Measurements from ENCODE around the gene CKAP4. TPM values are rescaled to one million over a fixed set of nuclear protein-coding genes. Genes with fewer than 3 reads are reported as not detected.
A peak's percentile ranks its signal among the peaks of the same experiment; 100 is the strongest.

Gene CKAP4
- total and polyA plus RNA-seq, 2 experiments from 2014 or later: 151 to 258 TPM

GRCh38 chr12:106273491-106273890 lies 25.7 kb upstream of the CKAP4 start:
- DNase-seq (ENCODE audit: low spot score): no peak
- H3K36me3 ChIP-seq (replicated peaks; ENCODE audit: insufficient read depth, low read depth): no peaks in the 10 kb centered on the region
- TF ChIP-seq, protein P1, sequence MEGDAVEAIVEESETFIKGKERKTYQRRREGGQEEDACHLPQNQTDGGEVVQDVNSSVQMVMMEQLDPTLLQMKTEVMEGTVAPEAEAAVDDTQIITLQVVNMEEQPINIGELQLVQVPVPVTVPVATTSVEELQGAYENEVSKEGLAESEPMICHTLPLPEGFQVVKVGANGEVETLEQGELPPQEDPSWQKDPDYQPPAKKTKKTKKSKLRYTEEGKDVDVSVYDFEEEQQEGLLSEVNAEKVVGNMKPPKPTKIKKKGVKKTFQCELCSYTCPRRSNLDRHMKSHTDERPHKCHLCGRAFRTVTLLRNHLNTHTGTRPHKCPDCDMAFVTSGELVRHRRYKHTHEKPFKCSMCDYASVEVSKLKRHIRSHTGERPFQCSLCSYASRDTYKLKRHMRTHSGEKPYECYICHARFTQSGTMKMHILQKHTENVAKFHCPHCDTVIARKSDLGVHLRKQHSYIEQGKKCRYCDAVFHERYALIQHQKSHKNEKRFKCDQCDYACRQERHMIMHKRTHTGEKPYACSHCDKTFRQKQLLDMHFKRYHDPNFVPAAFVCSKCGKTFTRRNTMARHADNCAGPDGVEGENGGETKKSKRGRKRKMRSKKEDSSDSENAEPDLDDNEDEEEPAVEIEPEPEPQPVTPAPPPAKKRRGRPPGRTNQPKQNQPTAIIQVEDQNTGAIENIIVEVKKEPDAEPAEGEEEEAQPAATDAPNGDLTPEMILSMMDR (IDR thresholded peaks at IDR 0.05; ENCODE audit: poor library complexity): no peak
- TF ChIP-seq EZH2 (IDR thresholded peaks at IDR 0.05; ENCODE audit: borderline replicate concordance) (no peak), EZH2phosphoT487 (IDR thresholded peaks at IDR 0.05; ENCODE audit: low read depth, severe bottlenecking, unreplicated experiment) (no peak)
- no peaks in the 10 kb centered on the region for H3K9me3 ChIP-seq (ENCODE audit: low read depth)
- no peaks in the 10 kb centered on the region for H4K20me1 ChIP-seq (ENCODE audit: insufficient read depth, poor library complexity, severe bottlenecking)
- H2AFZ ChIP-seq: no peak overlapping the region
- peak overlapping the region; percentile 85 for H3K27ac ChIP-seq
- 98% methylated on average over 6 of the region's 6 CpGs for WGBS (ENCODE audit: low lambda C conversion rate, missing lambda C conversion rate)
- H3K4me3 ChIP-seq: no peak overlapping the region
- peaks cover 37% of the 10 kb centered on the region for H3K4me1 ChIP-seq (ENCODE audit: insufficient read depth)
- no peak overlapping the region for H3K4me2 ChIP-seq
- no peaks in the 10 kb centered on the region for H3K9me2 ChIP-seq (replicated peaks; ENCODE audit: insufficient read depth)
- no peaks in the 10 kb centered on the region for H3K79me2 ChIP-seq
- H3K27me3 ChIP-seq: no peaks in the 10 kb centered on the region

- Histone ChIP-seq H3K9me2 (replicated peaks; ENCODE audit: insufficient read depth) (no peaks in the 10 kb centered on the region), H2AFZ (no peak overlapping the region), H3K4me1 (ENCODE audit: insufficient read depth) (peaks cover 21% of the 10 kb centered on the region)
Measured at GRCh38 chr12:106271575-106272505, 24.0 kb upstream of the CKAP4 start.

DNA sequence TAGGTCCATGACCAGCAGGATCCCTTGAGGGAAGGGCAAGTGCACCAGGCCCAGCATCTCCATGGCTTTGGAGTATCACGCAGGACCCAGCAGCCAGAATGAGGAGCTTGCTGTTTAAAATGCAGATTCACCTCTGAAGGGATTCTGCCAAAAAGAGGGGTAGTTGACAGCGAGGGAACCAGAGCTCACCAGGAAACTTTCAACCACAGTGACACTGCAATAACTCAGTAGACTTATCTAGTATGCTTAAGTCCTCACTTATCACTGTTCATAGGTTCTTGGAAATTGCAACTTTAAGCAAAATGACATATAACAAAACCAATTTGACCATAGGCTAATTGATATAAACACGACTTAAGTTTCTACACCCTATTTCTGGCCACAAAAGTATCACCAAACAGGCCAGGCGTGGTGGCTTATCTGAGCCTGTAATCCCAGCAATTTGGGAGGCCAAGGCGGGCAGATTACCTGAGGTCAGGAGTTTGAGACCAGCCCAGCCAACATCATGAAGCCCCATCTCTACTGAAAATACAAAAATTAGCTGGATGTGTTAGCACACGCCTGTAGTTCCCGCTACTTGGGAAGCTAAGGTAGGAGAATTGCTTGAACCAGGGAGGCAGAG lies 21.4 kb upstream of the CKAP4 start:
- no peaks in the 10 kb centered on the region for H3K79me2 ChIP-seq
- H3K9me2 ChIP-seq (replicated peaks; ENCODE audit: insufficient read depth): no peaks in the 10 kb centered on the region
- 89% methylated on average over 7 of the region's 7 CpGs for WGBS (ENCODE audit: low lambda C conversion rate, missing lambda C conversion rate)
- DNase-seq (ENCODE audit: low spot score): no peak
- H4K20me1 ChIP-seq (ENCODE audit: insufficient read depth, poor library complexity, severe bottlenecking): no peaks in the 10 kb centered on the region
- no peak overlapping the region for H3K4me3 ChIP-seq
- TF ChIP-seq, protein P1 (IDR thresholded peaks at IDR 0.05; ENCODE audit: poor library complexity): no peak
- TF ChIP-seq EZH2phosphoT487 (IDR thresholded peaks at IDR 0.05; ENCODE audit: low read depth, severe bottlenecking, unreplicated experiment): no peak
- no peak for TF ChIP-seq EZH2 (IDR thresholded peaks at IDR 0.05; ENCODE audit: borderline replicate concordance)
- H3K4me1 ChIP-seq (ENCODE audit: insufficient read depth): peaks cover 6% of the 10 kb centered on the region
- no peak overlapping the region for H3K27ac ChIP-seq
- no peak overlapping the region for H2AFZ ChIP-seq
- no peaks in the 10 kb centered on the region for H3K9me3 ChIP-seq (ENCODE audit: low read depth)
- no peaks in the 10 kb centered on the region for H3K36me3 ChIP-seq (replicated peaks; ENCODE audit: insufficient read depth, low read depth)
- H3K4me2 ChIP-seq: no peak overlapping the region
- H3K27me3 ChIP-seq: no peaks in the 10 kb centered on the region

More at GRCh38 chr12:106271575-106272505, 24.0 kb upstream of the CKAP4 start:
- Histone ChIP-seq H4K20me1 (ENCODE audit: insufficient read depth, poor library complexity, severe bottlenecking) (no peaks in the 10 kb centered on the region), H3K9me3 (ENCODE audit: low read depth) (no peaks in the 10 kb centered on the region), H3K79me2 (no peaks in the 10 kb centered on the region), H3K4me2 (no peak overlapping the region), H3K4me3 (no peak overlapping the region), H3K27me3 (no peaks in the 10 kb centered on the region), H3K27ac (no peak overlapping the region), H3K36me3 (replicated peaks; ENCODE audit: insufficient read depth, low read depth) (no peaks in the 10 kb centered on the region)
- DNase-seq (ENCODE audit: low spot score): no peak
- TF ChIP-seq, protein P1 (IDR thresholded peaks at IDR 0.05; ENCODE audit: poor library complexity): no peak
- TF ChIP-seq EZH2phosphoT487 (IDR thresholded peaks at IDR 0.05; ENCODE audit: low read depth, severe bottlenecking, unreplicated experiment): no peak
- WGBS (ENCODE audit: low lambda C conversion rate, missing lambda C conversion rate): 88% methylated on average over 5 of the region's 5 CpGs

Measured in hepatocyte (in vitro differentiated cells).